Vagina (tissue), 2 donors: ENCODE data around the gene ADCY5.

ENCODE experiments used
- POLR2AphosphoS5 ChIP-seq, 2 donors: sonication (generic); formaldehyde crosslinking; IDR thresholded peaks; one replicate each; pipeline ENCODE4 v1.9.0; 2017; ENCODE audit warnings: antibody characterized with exemption in 2 of 2, mild to moderate bottlenecking in 2 of 2, low read depth in 1 of 2; ENCODE audit not compliant: insufficient read depth in 1 of 2
- TF ChIP-seq, protein P1 (sequence below), 3 experiments: fragments of 450-650 bp in 2 of 3; fragments of 200-600 bp in 1 of 3; sonication (generic) in 1 of 3; IDR thresholded peaks; one replicate each; pipeline ENCODE4 v1.5.1; 2017 to 2019; ENCODE audit warnings: antibody characterized with exemption in 3 of 3, mild to moderate bottlenecking in 2 of 3, moderate library complexity in 2 of 3

- TF ChIP-seq, protein P1, sequence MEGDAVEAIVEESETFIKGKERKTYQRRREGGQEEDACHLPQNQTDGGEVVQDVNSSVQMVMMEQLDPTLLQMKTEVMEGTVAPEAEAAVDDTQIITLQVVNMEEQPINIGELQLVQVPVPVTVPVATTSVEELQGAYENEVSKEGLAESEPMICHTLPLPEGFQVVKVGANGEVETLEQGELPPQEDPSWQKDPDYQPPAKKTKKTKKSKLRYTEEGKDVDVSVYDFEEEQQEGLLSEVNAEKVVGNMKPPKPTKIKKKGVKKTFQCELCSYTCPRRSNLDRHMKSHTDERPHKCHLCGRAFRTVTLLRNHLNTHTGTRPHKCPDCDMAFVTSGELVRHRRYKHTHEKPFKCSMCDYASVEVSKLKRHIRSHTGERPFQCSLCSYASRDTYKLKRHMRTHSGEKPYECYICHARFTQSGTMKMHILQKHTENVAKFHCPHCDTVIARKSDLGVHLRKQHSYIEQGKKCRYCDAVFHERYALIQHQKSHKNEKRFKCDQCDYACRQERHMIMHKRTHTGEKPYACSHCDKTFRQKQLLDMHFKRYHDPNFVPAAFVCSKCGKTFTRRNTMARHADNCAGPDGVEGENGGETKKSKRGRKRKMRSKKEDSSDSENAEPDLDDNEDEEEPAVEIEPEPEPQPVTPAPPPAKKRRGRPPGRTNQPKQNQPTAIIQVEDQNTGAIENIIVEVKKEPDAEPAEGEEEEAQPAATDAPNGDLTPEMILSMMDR (IDR thresholded peaks at IDR 0.05) = no peak
- no peak for TF ChIP-seq POLR2AphosphoS5 (IDR thresholded peaks at IDR 0.05; ENCODE audit: insufficient read depth in 1 of 2, low read depth in 1 of 2)
Measured at GRCh38 chr3:123287051-123287961, 161.6 kb downstream of the ADCY5 start.
